ENCODE measurements around the gene RRP36.

- TF ChIP-seq POLR2AphosphoS5 (IDR thresholded peaks at IDR 0.05; ENCODE audit: low read depth, low read length) (no peak), POLR2A (IDR thresholded peaks at IDR 0.05; ENCODE audit: borderline replicate concordance, extremely low read depth, insufficient read depth, insufficient read length) (no peak), ZNF274 (IDR thresholded peaks at IDR 0.05; ENCODE audit: low read depth, low read length) (no peak)
These were observed 36.4 kb upstream of the RRP36 start for GRCh38 chr6:42984924-42985475.
